Erythroblast (primary cell): ENCODE measurements around the gene ESPN.

Source experiments
- DNase-seq, 2 experiments: peaks; one replicate each; lab custom pipeline; 2025; lab: John Stamatoyannopoulos, UW
- GATA1 ChIP-seq: IDR thresholded peaks from 2 replicates; pipeline ENCODE4 v1.6.1; 2011; ENCODE audit warnings: low read depth, mild to moderate bottlenecking, control low read depth, low read length, moderate library complexity
- POLR2A ChIP-seq: IDR thresholded peaks from 2 replicates; pipeline ENCODE4 v1.6.1; 2011; ENCODE audit warnings: mild to moderate bottlenecking, low read length

Gene ESPN

DNA sequence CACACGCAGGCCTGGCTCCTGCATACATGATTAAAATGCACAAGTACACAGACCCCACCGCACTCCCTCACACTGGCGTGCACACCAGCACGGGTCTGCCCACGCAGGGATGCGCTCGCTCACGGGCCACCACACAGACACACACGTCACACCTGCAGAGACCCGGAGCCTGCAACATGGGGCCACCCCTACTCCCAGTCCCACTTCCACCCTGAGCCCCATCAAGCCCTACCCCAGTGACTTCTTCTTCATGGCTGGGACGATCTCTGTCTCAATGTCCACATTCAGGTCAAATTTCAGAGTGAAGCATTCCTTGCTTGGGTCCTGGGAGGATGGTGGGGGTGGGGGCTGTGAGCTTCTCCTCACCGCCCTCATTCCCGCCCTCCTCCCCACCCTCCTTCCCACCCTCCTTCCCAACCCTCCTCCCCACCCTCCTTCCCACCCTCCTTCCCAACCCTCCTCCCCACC, 50.3 kb downstream of the ESPN start:
- TF ChIP-seq POLR2A: no peak
- TF ChIP-seq GATA1: no peak
- no peak for DNase-seq

DNA sequence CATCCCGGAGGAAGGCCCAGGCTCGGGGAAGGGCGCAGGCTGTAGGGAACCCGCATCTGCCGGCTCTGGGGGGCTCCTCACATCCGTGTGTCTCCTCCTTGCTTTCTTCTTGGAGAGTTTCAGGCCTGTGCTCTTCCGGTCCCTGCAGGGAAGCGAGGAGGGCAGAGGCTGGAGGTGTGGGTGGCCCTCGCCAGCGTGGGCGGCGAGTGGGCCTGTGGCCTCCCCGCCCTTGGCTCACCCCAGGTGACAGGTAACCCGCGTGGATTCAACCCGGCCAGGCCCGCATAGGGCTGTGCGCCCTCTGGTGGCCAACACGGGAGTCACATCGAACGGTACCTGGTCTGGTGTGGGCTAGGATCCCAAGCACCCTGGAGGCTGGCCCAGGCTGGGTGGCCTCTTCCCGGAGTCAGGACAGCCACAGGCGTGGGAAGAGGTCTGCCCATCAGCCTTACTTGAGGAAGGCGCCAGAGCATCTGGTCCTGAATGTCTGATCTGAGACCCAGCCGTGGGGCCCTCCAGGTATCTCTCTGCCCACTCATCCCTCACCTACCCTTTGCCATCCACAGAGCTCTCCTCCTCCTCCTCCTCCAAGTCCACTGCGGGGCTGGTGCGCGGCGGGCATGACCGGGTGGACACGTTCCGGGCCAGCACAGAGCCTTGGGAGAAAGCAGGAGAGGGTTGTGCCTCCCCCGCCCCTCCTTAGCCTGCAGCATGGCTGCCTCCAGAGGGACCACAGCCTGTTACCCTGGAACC, 51.0 kb downstream of the ESPN start:
- DNase-seq: peak; percentile 42 to 72

DNA sequence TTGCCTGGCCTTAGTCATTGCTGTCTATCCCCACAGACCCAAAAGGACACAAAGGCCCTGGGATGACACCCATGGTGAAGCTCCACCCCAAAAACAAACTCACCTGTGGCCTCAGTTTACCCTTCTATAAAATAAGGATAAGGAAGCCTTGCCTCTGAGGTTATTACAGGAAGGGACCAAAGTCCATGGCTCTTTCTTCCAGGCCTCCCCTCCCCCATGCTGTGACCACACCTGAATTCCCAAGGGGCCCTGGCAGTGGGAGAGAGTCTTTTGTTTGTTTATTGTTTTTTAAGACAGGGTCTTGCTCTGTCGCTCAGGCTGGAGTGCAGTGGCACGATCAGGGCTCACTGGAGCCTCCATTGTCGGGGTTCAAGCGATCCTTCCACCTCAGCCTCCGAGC, 51.9 kb downstream of the ESPN start:
- DNase-seq: no peak
- TF ChIP-seq POLR2A (no peak), GATA1 (no peak)

More for the DNA sequence above, 51.0 kb downstream of the ESPN start:
- TF ChIP-seq GATA1: no peak
- no peak for TF ChIP-seq POLR2A

DNA sequence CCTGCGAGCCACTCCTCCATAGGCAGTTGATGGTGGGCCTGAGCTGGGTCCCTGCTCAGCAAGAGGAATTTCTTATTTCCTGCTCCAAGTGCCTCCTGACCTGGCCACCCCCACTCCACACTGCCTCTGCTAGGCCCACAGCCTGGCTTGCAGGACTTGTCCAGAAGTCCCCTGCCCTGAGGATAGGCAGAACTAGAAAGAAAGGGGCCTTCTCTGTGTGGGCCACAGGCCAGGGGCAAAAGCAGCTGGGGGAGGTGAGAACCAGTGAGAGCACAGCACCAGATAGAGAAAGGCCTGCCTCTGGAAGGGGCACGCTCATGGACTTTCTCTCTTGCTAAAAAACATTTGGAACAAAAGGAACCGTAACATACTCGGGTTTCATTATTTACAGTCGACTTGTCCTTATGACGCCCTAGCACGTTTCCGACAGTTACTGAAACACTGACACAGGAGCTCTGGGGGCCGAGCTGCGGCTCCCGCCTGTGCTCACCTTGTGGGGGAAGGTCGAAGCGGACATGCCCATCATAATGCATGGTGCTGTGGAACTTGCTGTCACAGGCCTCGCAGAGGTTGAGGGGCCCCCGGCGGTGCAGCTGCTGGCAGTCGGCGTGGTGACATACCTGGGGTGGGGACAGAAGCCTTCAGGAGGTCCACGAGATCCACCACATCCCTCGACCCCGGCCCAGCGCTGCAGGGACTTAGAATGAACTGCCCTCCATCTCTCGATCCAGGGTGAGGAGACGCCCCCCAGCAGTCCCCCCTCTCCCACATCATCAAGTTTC, 52.7 kb downstream of the ESPN start:
- no peak for TF ChIP-seq POLR2A
- TF ChIP-seq GATA1: no peak
- no peak for DNase-seq

DNA sequence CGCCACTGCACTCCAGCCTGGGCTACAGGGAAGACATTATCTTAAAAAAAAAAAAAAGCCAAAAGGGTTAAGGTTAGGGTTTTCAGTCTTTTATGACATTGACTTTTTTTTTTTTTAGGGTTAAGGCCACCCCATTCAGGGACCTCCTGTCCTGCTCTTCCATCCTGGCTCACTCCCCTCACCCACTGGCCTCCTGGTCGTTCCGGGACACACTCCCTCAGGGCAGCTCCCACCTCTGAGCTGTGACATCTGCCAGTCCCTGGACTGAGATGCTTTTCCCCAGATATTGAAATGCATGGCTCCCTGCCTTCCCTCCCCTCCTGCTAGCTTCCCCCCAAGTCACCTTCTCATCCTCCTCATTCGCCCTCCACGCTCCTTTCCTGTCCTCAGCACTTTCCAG, 57.2 kb downstream of the ESPN start:
- no peak for DNase-seq
- no peak for TF ChIP-seq POLR2A
- TF ChIP-seq GATA1: no peak

DNA sequence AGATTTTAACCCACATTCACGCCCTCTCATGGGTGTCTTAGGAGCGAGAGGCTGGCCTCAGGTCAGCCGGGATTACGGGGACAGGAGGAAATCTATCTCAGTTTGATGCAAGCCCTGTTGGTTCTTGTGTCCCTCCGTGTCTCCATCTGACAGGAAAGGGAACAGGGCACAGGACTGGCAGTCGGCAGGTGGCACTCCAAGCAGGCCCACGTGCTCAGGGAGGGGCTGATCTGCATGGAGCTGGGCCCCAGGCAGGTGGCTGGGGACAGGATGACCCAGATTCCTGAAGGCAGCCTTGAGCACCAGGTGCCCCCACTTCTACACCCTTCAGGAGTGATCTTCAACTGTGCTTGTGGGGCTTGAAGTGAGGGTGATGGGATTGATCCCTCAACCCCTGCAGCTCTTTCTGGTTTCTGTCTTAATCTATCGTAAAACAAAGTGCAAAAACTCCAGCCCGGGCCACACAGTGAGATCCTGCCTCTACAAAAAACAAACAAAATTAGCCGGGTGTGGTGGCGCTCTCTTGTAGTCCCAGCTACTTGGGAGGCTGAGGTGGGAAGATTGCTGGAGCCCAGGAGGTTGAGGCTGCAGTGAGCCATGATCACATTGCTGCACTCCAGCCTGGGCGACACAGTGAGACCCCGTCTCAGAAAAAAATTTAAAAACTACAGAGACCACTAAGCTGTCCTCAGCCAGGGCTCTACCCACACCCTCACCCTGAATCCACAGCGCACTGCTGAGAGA, 58.6 kb downstream of the ESPN start:
- no peak for DNase-seq
- no peak for TF ChIP-seq POLR2A
- no peak for TF ChIP-seq GATA1

DNA sequence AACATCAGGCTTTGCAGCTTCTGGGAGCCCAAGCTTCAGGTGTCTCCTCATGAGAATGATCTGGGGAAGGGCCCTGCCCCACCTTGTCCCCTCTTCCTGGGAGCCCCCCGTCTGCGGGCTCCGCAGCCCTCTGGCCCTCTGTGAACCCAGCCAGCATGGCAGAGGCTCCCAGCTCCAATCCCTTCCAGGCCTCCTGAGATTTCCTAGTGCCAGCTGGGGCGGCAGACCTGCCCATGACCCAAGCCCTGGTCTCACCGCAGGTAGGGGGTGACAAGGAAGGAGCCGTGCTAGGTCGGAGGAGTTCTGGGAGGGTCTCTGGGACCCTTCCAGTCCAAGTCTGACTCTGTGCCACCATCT, 59.2 kb downstream of the ESPN start:
- no peak for DNase-seq
- TF ChIP-seq GATA1: no peak
- TF ChIP-seq POLR2A: no peak

DNA sequence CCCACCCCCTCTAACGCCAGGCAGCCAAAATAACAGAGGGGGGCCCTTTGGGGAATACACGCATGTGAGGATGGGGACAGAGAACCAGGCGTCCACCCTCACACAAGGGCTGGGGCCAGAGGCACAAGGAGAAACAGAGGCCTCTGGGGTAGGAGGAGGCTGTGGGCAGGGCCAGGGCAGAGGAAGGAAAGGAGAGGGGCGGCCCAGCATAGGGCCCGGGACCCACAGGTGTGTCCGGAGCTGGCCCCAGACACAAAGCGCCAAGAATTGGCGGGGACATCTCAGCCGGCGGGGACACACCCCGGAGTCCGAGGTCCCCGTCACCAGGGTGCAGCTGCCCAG, 60.2 kb downstream of the ESPN start:
- no peak for TF ChIP-seq GATA1
- no peak for TF ChIP-seq POLR2A
- no peak for DNase-seq

DNA sequence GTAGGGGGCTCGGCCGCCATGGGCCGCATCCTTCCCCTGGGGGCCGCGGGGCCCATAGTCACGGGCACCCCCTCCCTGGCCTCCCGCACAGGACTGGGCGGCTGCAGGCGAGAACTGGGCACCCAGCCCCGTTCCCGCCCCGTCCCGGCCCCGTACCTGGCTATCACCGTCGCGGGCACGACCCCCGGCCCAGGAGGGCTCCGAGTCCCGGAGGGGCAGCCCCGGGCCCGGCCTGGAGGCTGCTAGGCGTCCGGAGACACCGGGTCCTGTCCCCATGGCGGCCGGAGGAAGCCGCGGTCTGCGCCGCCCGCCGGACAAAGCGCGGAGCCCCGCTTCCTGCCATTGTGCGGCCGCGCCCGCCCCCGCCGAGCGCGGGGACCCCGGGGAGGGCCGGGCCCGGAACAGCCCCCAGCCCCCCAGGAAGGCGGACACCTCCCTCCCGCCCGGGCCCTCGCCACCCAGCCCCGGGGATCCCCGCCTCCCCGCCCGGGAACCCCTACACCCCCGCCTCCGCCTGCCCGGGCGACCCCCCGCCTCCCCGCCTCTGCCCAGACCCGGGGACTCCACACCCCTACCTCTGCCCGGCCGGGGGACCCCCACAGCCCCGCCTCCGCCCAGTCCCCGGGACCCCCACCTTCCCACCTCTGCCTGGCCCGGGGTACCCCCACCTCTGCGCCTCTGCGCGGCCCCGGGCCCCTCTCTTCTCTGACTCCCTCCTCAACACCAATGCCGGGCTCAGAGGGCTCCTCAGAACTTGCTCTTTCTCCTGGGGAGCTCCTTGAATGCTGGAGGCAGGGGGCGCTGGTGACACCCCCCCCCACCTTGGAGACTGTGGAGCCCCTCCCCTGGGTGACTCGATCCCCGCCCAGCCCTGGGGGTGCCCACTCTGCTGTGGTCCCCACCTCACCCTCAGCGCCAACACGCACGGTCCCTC, 60.9 kb downstream of the ESPN start:
- TF ChIP-seq GATA1 (no peak), POLR2A (no peak)
- DNase-seq: no peak

DNA sequence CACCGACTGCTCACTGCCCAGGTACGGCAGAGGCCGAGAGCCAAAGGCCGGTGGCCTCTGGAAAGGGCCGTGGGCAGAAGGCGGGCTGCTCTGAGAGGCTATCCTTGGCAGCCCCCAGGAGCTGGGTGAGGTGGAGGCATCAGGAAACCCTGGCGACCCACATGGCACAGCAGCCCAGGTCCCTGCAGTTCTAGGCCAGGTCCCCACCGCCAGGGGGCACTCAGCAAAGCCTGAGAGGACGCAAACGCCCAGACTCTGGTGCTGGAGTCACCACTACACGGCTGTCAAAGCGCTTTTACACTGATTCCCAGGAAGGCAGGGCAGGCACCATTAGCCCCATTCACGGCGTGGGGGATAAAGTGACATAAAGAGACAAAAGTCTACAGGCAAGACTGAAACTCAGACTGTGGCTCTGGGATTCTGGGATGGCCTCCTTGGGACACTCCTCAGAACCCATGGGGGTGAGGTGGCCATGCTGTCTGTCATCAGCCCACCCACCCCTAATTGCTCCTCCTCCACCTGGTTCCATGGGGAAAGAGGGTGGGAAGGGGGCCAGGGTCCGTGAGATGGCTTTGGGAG, 61.9 kb downstream of the ESPN start:
- peak; percentile 75 to 88 for DNase-seq
- no peak for TF ChIP-seq POLR2A
- TF ChIP-seq GATA1: no peak

DNA sequence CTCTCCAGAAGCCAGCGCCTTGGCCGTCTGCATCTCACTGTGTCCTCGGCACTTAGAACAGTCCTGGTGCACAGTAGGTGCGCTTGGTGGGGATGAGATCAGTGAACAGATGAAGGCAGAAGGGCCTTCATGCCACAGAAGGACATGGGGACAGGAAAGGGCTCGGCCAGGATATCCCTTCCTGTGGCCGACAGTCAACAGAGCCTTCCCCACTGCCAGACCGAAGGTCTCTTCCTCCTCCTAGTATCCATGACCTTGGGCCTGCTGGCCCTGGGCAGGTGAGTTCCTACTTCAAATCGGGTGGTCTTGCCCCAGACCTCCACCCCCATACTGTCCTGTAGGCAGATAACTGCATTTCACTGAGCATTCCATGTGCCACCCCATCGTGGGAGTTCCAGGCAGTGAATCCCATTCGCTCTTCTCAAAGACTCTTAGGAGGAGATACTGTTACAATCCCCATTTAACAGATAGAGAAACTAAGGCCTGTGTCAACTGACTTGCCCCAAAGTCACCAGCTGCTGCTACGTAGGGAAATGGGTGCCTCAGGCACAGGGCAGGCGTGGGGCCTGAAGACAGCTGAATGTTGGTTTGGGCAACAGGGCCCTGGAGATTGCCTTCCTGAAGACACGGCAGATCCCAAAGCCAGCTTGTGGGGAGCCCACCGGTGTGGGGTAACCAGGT, 63.4 kb downstream of the ESPN start:
- no peak for TF ChIP-seq POLR2A
- no peak for TF ChIP-seq GATA1
- no peak for DNase-seq
